ENCODE measurements around the gene TJP2. TPM values are rescaled to one million over a fixed set of nuclear protein-coding genes. Genes with fewer than 3 reads are reported as not detected.

TJP2 gene
- polyA plus RNA-seq, 1 donor from 2014 or later = 3.1 TPM

GRCh38 chr9:69253057-69253456, 79.0 kb downstream of the TJP2 start:
- no peaks in the 10 kb centered on the region for H4K20me1 ChIP-seq (ENCODE audit: insufficient read depth)
- H3K9me3 ChIP-seq (ENCODE audit: low read length) = no peaks in the 10 kb centered on the region
- H3K9me2 ChIP-seq (ENCODE audit: insufficient read depth, low read length) = no peaks in the 10 kb centered on the region
- TF ChIP-seq CTCF (IDR thresholded peaks at IDR 0.05; ENCODE audit: poor library complexity, severe bottlenecking) (no peak), MXI1 (conservative IDR thresholded peaks at IDR 0.05; ENCODE audit: poor library complexity, severe bottlenecking) (no peak), SMC3 (conservative IDR thresholded peaks at IDR 0.05; ENCODE audit: poor library complexity) (no peak), RAD21 (conservative IDR thresholded peaks at IDR 0.05) (no peak), REST (IDR thresholded peaks at IDR 0.05; ENCODE audit: borderline replicate concordance) (no peak), EZH2 (IDR thresholded peaks at IDR 0.05; ENCODE audit: borderline replicate concordance, insufficient read depth, low read length, poor library complexity, severe bottlenecking) (no peak), TAF1 (IDR thresholded peaks at IDR 0.05; ENCODE audit: low read depth) (no peak), EP300 (conservative IDR thresholded peaks at IDR 0.05; ENCODE audit: poor library complexity, severe bottlenecking) (no peak), POLR2AphosphoS5 (IDR thresholded peaks at IDR 0.05) (no peak)
- H3K9ac ChIP-seq (ENCODE audit: low read length) = no peak overlapping the region
- H3K27ac ChIP-seq (ENCODE audit: low read length) = no peak overlapping the region
- H3K27me3 ChIP-seq (ENCODE audit: insufficient read depth, low read depth, low read length) = no peaks in the 10 kb centered on the region
- H3F3A ChIP-seq (ENCODE audit: insufficient read depth, low read length, poor library complexity, severe bottlenecking) = no peaks in the 10 kb centered on the region
- H3K4me2 ChIP-seq (ENCODE audit: low read length) = no peak overlapping the region
- H2AFZ ChIP-seq (ENCODE audit: low read depth, low read length) = no peak overlapping the region
- H3K4me3 ChIP-seq (ENCODE audit: low read length) = no peak overlapping the region
- H3K36me3 ChIP-seq (ENCODE audit: insufficient read depth, low read length) = no peaks in the 10 kb centered on the region
- no peaks in the 10 kb centered on the region for H3K79me2 ChIP-seq (replicated peaks; ENCODE audit: insufficient read depth, low read length)

DNA sequence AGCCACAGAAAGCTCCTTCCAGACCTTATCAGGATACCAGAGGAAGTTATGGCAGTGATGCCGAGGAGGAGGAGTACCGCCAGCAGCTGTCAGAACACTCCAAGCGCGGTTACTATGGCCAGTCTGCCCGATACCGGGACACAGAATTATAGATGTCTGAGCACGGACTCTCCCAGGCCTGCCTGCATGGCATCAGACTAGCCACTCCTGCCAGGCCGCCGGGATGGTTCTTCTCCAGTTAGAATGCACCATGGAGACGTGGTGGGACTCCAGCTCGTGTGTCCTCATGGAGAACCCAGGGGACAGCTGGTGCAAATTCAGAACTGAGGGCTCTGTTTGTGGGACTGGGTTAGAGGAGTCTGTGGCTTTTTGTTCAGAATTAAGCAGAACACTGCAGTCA, 80.1 kb downstream of the TJP2 start:
- Histone ChIP-seq H3K9me3 (ENCODE audit: low read length) (no peaks in the 10 kb centered on the region), H3K79me2 (replicated peaks; ENCODE audit: insufficient read depth, low read length) (no peaks in the 10 kb centered on the region), H2AFZ (ENCODE audit: low read depth, low read length) (no peak overlapping the region), H3K9me2 (ENCODE audit: insufficient read depth, low read length) (no peaks in the 10 kb centered on the region), H4K20me1 (ENCODE audit: insufficient read depth) (no peaks in the 10 kb centered on the region), H3K9ac (ENCODE audit: low read length) (no peak overlapping the region), H3K27ac (ENCODE audit: low read length) (no peak overlapping the region), H3K4me2 (ENCODE audit: low read length) (no peak overlapping the region), H3K4me3 (ENCODE audit: low read length) (no peak overlapping the region), H3K27me3 (ENCODE audit: insufficient read depth, low read depth, low read length) (no peaks in the 10 kb centered on the region), H3F3A (ENCODE audit: insufficient read depth, low read length, poor library complexity, severe bottlenecking) (no peaks in the 10 kb centered on the region), H3K36me3 (ENCODE audit: insufficient read depth, low read length) (no peaks in the 10 kb centered on the region)
- TF ChIP-seq TAF1 (IDR thresholded peaks at IDR 0.05; ENCODE audit: low read depth) (no peak), RAD21 (conservative IDR thresholded peaks at IDR 0.05) (no peak), SMC3 (conservative IDR thresholded peaks at IDR 0.05; ENCODE audit: poor library complexity) (no peak), REST (IDR thresholded peaks at IDR 0.05; ENCODE audit: borderline replicate concordance) (no peak), EP300 (conservative IDR thresholded peaks at IDR 0.05; ENCODE audit: poor library complexity, severe bottlenecking) (no peak), CTCF (IDR thresholded peaks at IDR 0.05; ENCODE audit: poor library complexity, severe bottlenecking) (no peak), EZH2 (IDR thresholded peaks at IDR 0.05; ENCODE audit: borderline replicate concordance, insufficient read depth, low read length, poor library complexity, severe bottlenecking) (no peak), MXI1 (conservative IDR thresholded peaks at IDR 0.05; ENCODE audit: poor library complexity, severe bottlenecking) (no peak), POLR2AphosphoS5 (IDR thresholded peaks at IDR 0.05) (no peak)

All from neural cell (in vitro differentiated cells).